Stimulated activated CD8-positive, alpha-beta memory T cell treated with anti-CD3 and anti-CD28 coated beads, Interleukin-12 subunit alpha, Interleukin-12 subunit beta, amount 100 ng/mL, for 4 hours (primary cell): ENCODE measurements around the gene TMEM144.
"Not testable (repeated sequence)": the region's sequence is repeated elsewhere in the genome, so short reads cannot be mapped to it uniquely, and the experiment has no call there.

Experiments used
- DNase-seq: peaks from one replicate; pipeline ENCODE4 v3.0.0-alpha.2; 2020; ENCODE audit warnings: low read depth

Gene TMEM144

DNA sequence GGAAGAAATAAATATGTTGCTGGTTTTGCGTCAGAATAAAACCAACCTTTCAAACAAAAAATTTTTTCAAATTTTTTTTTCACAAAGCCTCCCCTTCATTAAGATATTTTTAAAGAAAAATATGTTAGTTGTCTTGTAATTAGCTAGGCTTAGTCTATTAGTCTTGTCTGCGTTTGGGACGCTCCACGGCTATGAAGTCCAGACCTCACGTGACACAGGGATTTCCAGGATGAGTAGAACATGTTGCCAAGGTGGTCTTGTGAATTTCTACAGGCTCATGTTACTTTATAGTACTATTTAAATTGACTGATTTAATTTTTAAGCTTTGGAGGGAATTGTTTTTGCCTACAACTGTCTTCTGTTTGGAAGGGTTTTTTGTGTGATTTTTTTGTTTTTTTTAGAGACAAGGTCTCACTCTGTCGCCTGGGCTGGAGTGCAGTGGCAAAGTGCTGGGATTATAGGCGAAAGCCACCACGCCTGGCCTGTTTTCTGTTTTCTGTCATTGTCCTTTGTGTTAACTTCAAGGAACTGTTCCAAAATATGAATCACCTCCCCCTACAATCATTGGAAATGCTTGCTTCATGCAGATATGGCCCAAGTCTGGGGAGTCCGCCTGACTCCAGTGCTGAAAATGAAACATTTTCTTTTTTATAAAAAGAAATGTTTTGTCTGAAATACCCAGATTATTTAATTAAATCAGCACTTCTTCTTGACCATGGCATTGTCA, 26.2 kb downstream of the TMEM144 start:
- no peak for DNase-seq

DNA sequence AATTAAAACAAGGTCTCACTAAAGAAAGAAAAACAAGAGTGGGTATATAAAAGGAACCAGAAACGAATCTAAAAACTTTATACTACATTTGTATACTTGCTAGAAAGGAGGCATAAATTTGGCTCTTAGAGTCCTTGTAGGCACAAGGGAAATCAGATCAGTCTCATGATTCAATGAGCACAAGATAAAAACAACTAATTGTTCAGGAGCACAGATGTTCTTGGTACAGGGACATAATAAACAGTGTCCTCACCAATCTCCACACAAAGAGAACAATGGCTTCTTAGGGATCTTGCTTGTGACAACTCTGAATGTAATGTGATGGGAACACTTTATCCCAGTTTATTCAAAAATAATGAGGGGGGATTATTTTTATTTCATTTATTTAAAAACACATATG, 28.3 kb downstream of the TMEM144 start:
- no peak for DNase-seq

DNA sequence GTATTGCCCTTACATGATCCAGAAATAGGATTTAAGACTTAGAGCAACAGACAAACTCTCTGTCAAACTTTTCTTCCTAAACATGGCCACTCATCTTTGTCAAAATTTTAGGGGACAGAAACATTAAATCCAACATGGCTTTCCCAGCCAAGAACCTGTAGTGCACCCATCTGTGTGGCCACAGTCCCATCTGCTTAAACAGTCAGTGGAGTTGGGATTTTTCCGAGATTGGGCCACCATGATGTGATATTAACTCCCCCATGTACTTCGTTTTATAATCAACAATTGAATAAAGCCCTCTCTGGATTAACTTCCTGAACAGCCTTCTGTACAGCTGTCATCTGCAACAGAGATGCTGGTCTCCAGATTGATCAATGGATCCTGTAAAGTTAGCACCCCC, 28.9 kb downstream of the TMEM144 start:
- no peak for DNase-seq

DNA sequence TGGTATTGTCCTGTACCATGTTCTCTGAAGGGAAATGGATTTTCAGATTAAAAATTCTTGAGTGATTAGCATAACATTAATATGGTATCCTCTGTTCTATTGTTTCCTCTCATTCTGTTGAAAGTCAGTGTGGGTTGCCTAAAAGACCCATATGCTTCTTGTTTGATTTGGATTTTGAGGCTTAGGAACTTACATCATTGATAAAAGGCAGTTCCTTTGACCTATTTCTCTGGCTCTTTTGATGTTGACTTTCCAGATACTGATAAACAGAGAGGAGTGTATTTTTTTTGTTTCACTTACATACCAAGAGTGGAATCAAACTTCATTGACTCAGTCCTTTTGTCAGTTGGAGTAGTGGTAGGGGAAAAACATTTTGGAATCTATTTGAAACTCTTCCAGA, 32.8 kb downstream of the TMEM144 start:
- DNase-seq, result no peak

DNA sequence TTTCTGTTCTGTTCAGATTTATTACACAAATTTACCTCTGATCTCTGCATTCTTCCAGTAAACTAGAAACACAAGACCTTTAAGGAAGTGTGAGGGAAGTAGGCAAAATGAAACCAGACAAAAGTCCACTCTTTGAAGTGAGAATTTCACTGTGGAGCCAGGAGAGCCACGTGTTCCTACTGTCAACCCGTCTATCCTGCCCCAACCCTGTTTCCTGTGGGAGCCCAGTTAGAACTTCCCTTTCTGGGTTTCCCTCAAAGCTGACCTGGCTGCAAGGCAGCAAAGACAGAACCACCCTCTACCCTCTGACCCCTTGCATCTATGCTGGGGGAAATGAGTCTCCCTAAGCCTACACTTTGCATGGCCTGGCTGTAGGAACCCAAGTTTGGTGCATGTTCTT, 40.0 kb downstream of the TMEM144 start:
- no peak for DNase-seq

DNA sequence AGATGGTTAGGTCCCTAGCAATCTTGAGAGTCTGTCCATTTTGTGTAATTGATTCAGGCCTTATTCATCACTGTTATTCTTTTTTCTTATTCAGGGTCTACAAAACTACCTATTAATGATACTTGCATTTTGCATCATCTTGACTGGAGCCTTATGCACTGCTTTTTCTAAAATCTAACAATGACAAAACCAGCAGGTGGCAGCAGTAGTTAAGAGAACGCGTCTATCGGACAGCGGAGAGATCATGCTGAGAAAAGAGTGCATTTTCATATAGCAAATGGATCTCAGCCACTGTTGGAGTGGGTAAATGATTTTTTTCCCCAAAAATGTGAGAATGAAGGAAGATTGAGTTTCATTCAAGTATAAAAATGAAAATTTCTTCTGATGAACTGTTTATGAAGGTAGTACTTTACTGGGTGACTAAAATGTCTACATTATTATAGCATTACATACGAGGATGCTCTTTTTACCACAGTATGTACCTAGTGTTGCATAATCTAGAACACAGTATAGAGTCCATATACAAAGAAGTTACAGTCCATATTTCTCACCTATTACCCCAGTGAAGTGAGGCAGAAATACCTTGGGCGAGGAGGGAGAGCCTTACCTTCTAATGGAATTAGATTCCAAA, 43.2 kb downstream of the TMEM144 start:
- DNase-seq, result no peak

DNA sequence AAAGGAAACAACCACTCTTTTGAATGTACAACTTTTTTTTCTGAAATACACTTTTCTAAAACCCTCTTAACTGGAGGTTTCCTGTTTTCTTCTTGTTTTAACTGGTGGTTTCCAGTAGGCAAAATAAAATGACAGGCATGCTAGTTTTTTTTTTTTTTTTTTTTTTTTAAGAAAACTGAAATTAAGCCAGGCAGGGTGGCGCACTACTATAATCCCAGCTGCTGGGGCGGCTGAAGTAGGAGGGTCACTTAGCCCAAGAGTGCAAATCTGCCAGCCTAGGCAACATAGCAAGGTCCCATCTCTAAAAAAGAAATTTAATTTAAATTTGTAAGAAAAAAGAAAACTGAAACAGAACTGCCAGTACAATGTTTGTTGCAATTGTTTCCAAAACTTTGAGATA, 44.0 kb downstream of the TMEM144 start:
- no peak for DNase-seq

DNA sequence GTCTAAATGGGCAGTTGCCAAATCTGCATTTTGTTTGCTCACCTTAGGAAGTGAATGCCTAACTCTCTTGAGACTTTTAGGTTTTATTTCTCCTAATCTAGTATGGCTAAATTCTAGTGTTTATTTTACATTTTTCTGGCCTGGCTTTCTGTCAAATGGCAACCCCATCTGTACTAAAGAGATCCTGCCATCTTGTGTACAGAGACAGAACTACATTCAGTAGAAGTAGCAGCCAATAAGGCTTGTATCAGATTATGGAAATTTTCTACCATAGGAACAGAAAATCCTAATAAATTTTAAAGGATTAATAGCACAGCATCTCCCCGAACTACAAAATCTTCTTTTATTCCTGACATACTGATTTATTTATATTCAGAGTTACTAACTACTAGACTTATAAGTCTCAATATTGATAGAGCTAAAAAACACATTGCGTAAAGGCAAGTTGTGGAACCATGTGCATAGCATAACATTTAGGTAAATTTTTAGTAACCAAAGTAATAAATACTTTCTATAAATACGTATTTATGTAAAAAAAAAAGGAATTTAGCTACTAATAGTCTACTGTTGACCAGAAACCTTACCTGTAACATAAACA, 45.5 kb downstream of the TMEM144 start:
- DNase-seq, result no peak

DNA sequence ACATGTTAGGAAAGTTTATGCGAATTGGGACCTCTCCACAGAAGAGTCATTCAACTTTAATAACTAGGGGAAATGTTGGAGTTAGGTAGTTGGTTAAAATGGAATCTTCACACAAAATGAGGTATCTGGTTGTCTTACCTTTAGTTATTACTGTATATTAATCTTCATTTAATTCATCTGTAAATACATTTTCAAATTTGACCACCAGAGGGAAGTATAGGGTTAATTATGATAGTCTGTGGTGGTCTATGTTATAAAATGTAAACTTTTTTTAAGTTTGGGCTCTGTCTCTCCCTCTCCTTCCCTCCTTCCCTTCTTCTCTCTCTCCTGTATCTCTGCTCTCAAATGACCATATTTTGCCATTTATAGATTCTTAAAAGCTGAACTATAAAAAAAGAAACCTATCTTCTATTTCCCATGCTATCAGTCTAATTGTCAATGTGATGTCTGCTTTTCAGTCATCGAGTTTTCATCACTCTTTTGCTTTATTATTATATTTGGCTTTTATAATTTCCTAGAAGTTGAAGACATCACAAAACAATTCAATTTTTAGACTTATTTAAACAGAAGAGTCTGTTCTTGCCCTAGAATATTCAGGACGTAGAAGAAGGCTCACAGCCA, 49.8 kb downstream of the TMEM144 start:
- no peak for DNase-seq

DNA sequence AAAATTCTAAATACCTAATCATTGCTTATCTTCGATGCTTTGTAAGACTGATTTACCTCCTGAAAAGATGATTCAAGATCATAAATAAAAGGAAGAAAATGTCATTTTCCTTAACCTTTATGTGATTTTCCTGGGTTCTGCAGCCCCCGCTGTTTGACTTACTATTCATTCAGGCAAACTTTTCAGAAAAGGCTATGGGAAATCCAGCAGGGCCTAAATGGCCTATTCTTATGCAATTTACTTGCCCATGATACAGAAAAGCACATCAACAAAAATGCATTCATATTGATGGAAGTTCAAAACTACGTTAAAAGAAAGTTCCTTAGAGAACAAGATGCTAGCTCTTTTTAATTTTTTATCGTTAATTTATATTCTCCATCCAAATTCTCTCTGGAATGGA, 51.2 kb downstream of the TMEM144 start:
- DNase-seq, result no peak

DNA sequence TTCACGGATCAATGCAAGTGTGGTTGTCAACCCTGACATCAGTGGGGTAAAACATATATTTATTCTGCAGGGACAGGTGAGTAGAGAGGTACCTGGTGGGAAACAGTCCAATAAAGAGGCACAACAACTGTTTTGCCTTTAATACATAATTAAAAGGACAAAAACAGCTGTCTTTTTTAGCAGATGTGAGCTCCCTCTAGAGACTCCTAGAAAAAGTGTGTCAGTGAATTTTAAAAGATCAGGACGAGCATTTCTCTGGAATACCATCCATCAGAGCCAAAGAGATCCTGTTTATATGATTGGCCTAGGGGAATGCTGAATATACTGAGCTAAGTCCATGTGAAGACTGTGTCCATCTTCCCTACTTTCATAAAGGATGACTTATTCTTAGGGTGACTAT, 58.3 kb downstream of the TMEM144 start:
- DNase-seq, result no peak

DNA sequence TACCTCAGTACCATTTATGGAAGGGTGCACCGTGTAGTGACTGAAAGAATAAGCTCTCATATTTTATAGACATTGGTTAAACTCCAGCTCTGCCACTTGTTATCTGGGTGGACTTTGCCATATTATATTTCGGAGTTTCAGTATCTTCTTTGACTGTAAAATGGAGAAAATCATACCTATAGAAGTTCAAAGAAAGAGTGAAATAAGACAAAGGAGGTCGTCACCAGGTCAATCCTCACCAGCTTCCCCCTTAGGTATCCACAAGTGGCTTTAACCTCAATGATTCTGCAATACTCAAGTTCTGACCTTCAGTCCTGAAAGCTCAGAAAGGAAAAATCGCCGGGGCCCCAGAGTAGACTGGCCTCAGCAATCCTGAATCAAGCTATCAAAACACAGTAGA, 64.3 kb downstream of the TMEM144 start:
- no peak for DNase-seq

DNA sequence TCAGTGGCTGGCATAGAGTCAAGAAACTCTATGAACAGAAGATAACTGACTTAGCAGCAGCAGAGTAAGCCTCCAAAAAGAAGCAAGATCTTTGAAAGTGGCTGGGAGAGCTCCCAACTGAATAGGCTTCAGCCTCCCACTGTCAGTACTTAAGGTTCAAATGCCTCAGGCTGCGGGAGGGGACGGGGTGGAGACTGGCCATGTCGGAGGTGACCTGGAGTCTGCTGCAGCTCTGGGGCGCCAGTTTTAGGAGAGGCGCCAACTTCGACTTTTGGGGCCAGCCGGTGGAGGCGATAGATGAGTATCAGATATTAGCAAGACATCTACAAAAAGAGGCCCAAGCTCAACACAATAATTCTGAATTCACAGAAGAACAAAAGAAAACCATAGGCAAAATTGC, 67.3 kb downstream of the TMEM144 start:
- no peak for DNase-seq

DNA sequence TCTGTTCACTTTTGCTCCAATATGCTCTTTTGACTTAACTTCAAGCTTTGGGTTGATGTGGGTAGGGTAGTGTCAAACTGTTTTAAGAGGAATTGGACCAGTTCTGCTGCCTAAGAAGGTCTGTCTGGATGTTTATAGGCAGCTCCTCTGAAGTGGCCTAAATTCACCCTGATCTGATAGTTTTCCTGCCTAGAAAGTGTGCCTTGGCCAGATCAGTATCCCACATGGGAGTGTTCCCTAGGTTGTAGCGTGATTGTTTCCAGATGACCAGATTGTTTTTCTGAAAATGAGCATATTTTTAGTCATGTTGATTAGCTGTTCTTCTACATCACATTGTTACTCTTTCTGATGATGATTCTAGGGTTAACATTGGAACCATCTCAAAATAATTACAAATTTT, 68.8 kb downstream of the TMEM144 start:
- DNase-seq, result not testable (repeated sequence)

DNA sequence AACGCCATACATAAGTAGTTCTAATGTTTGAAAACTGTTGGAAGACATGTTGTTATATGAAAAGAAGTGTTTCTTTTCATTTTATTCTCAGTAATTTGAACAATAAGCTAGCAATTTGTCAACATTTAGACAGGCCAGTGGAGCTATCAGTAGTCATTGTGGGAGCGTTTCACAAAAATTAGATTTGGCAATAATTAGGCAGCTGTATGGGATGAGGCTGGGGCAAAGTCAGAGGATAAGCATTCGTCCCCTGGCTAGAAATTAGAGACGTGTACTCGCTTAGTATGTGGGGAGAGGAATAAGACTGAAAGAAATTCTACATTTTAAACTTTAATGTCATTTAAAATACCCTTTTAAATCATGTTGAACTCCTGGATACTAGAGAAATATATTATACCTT, 70.6 kb downstream of the TMEM144 start:
- no peak for DNase-seq

DNA sequence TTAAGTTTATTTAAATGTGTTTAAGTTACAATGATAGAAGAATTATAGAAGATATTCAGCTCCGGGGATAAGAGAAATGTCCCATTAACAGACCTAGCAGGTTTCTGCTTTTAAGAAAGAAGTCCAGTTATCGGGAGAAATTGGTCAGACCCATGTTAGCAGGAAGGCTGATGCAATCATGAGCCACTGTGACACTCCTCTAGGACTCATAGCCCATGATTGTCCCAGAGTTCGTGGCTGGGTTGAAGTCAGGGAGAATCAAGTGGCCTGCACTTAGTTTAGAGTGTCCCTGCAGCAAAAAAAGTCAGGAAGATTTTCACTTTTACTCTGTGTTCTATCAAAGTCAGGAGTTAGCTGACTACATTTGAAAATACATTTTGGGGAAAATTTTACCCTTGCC, 72.0 kb downstream of the TMEM144 start:
- no peak for DNase-seq

DNA sequence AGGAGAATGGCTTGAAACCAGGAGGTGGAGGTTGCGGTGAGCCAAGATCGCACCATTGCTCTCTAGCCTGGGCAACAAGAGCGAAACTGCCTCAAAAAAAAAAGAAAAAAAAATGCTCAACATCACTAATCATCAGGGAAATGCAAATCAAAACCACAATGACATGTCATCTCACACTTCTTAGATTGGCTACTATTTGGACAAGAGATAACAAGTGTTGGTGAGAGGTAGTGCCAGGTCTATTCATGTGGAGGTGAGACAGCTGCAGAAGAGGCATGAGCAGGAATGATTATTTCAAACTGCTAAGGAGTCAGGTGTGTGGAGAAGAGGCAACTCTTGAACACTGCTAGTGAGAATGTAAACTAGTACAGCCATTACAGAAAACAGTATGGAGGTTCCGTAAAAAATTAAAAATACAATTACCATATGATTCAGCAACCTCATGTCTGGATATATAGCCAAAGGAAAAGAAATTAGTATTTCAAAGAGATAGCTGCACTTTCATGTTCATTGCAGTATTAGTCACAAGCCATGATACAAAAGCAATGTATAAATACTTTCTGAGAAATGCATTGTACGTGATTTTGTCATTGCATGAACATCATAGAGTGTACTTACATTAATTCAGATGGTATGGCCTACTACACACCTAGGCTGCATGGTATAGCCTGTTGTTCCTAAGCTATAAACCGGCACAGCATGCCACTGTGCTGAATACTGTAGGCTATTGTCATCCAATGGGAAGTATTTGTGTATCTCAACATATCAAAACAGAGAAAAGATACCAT, 75.3 kb downstream of the TMEM144 start:
- DNase-seq, result no peak

DNA sequence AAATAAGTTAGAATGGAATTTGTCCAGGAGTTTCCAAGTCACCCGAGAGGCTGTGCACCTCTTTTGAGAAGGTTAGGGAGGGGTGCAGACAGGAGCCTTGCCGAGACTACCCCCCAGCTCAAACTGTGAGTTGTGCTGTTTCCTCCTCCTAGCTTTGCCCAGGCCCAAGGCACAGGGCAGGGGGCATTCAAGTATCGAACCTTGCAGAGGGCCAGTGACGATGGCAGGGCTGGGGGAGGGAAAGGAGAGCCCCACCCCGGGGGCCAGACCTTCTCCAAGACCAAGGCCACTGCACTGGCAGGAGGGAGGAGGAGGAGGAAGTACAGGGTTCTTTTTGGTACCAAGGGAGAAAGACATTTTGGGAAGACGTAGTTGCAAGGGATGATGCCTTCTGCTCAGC, 80.6 kb downstream of the TMEM144 start:
- no peak for DNase-seq

DNA sequence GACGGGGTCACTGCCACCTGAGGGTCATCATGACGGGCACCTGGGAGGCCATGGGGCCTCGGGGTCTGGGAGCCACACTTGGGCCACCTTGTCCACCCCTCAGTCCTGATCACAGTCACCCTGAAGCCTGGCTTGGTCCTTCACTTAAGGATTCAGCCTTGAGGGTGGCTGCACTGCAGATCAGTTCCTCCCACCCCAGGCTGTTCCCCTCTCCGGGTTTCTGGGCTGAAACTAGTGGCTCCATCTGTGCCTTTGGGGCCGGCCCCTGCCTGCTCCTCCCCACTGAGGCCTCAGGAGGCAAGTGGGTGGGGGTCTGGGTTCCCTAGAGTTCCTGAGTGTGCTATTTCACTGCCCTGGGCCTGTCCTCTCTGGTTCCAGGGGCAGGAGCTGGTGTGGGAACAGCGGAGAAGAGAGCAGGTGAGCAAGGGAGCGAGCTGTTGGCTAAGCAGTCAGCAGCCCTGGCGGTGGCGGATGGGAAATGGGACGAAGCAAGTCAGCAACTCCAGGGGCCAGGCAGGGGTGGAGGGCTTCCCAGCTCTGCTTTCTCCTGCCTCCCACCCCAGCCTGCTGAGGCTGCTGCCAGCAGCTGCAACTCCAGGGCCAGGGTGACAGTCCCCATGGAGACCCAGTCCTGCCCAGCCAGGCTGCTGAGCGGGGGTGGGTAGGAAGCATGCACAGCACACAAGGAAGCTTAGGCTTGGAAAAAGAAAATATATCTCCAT, 81.2 kb downstream of the TMEM144 start:
- DNase-seq, result no peak

DNA sequence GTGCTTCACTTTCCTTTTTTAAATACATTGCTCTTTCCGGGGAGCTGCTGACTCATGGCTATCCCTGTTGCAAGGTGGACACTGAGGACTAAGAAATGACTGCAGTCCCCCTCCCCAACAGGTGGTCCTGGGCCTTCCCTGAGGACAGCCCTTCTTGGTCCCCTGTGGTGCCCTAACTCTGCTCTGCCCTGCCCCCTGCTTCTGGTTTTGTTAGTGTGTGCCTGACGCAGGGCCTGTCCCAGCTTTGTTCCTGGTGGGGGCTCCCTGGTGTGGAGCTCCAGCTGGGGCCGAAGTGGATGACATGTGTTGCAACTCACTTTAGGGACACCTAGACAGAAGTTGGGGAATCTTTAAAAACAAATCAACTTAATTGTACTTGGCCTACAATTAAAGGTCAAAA, 81.9 kb downstream of the TMEM144 start:
- DNase-seq, result no peak

DNA sequence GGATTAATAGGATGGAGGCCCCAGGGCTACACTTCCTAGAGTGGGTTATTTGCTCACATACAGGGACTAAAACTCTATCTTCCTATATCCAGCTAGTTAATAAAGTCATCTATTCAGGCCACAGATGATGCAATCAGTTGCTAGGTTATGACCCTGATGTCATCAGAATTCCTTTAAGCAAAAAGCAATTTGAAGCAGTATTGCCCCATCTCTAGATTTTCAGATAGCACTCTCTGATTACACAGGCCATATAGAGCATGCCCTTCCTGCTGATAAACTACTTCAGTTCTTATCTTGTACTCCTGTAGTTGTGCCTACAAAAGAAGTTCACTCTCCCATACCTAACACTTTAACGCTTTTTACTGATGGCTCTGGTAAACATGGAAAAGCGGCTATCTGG, 84.8 kb downstream of the TMEM144 start:
- DNase-seq, result no peak

DNA sequence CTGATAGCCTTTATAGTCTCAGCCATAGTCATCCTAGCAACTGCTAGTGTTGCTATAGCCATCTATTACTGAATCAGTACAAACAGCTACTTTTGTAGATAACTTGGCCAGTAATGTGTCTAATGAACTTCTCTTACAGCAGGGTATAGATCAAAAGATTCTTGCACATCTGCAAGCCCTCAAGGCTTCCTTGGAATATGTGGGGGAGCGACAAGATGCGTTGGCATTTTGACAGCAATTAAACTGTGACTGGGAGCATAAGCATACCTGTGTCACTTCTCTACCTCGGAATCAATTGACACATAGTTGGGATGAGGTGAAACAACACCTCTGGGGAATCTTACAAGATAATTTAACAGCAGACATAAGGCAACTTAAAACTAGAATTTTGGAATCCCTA, 87.6 kb downstream of the TMEM144 start:
- no peak for DNase-seq
